ENCODE measurements around the gene CSRNP2. TPM values are rescaled to one million over a fixed set of nuclear protein-coding genes. Genes with fewer than 3 reads are reported as not detected.

The CSRNP2 gene
- total and polyA plus RNA-seq, 2 of the 4 experiments (the other 2 are of a cell fraction) = 14.0 to 21.7 TPM

DNA sequence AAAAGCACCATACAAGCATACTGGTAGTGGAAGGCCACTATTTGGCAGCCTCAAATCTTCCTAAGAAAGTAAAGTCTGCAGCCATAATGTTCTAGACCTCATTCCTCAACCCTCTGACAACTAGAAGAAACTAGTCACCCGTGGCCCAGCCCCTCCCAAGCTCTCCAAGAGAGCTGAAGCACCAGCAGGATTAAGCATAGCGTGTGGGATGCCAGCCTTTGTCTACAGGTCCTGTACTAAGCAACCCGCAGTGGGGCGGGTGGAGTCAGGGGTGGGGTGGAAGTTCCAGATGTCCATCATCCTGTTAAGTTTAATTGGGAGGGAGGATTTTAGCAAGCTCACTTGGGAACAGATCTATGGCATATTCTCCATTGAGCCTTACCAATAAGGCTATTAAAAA lies 71.4 kb downstream of the CSRNP2 start:
- Histone ChIP-seq H3K79me1 (ENCODE audit: low read depth in 1 of 2, low read length in 2 of 2) (peaks cover 14 to 42% of the 10 kb centered on the region in 2 experiments), H2BK5ac (ENCODE audit: low read depth, low read length, poor library complexity, severe bottlenecking) (no peak overlapping the region), H3K4me3 (ENCODE audit: insufficient read depth, low read depth, low read length) (no peak overlapping the region), H3K4ac (ENCODE audit: low read depth, low read length) (no peak overlapping the region), H4K8ac (ENCODE audit: low read depth in 2 of 2, low read length in 2 of 2) (no peak overlapping the region), H3K4me2 (ENCODE audit: low read depth, low read length) (no peak overlapping the region), H4K20me1 (ENCODE audit: insufficient read depth, low read length) (peaks cover 11% of the 10 kb centered on the region; the same call in 1 of the 2 replicates), H3K18ac (ENCODE audit: low read depth, low read length) (no peak overlapping the region), H2AK9ac (replicated peaks; ENCODE audit: low read depth, low read length, poor library complexity) (no peak overlapping the region), H3K36me3 (ENCODE audit: control insufficient read depth, insufficient read depth, low read length) (peaks cover 4% of the 10 kb centered on the region; the same call in 1 of the 2 replicates), H2AK5ac (ENCODE audit: low read depth, low read length) (no peak overlapping the region), H3K14ac (replicated peaks; ENCODE audit: low read depth, low read length) (no peak overlapping the region), H3K9me1 (ENCODE audit: insufficient read depth, low read length) (no peaks in the 10 kb centered on the region), H3K4me1 (ENCODE audit: control insufficient read depth, insufficient read depth, low read length) (peaks cover 3% of the 10 kb centered on the region), H4K91ac (ENCODE audit: insufficient read depth, low read depth, low read length) (no peak overlapping the region), H2BK20ac (ENCODE audit: low read depth, low read length) (no peak overlapping the region), H4K5ac (ENCODE audit: low read depth, low read length) (no peak overlapping the region), H3K9ac (ENCODE audit: low read depth, low read length) (no peak overlapping the region), H2AFZ (replicated peaks; ENCODE audit: low read length, poor library complexity) (no peak overlapping the region), H2BK120ac (ENCODE audit: low read depth, low read length) (no peak overlapping the region), H3K56ac (ENCODE audit: extremely low read depth, insufficient read depth, low read length) (no peak overlapping the region), H3K27ac (ENCODE audit: insufficient read depth, low read length) (no peak overlapping the region), H3K27me3 (ENCODE audit: control insufficient read depth, insufficient read depth, low read length) (no peaks in the 10 kb centered on the region), H3K23ac (ENCODE audit: low read depth, low read length) (no peak overlapping the region), H3K9me3 (ENCODE audit: control insufficient read depth, insufficient read depth, low read length) (no peaks in the 10 kb centered on the region), H2BK15ac (ENCODE audit: low read depth, low read length) (no peak overlapping the region)
- dilution Hi-C loops (cut with HindIII; ENCODE audit: low sequenced_read_pairs, unreplicated experiment) = no loop called here
- ChIA-PET CTCF (interaction anchor here (0.9 to 2.0 kb wide), 2 partner anchors 16 to 17 kb away, joined by 4 to 6 read pairs; no protein-coding TSS in a partner anchor), POLR2A (ENCODE audit: unreplicated experiment) (interaction anchor here (0.6 kb wide), 1 partner anchor 248 kb away, joined by 7 read pairs; the partner anchor contains the start of gene ATF1)
- DNase-seq (no peak), ATAC-seq (ENCODE audit: low read depth) (no peak)
- intact Hi-C loops (cut with micrococcal nuclease) = no loop called here
- no CpG with 5 or more reads among the region's 4 CpGs for WGBS, 2 experiments (ENCODE audit: extremely low coverage in 2 of 2, insufficient read length in 1 of 2)
- BruUV-seq (replicated peaks) = no TSS peak
- TF ChIP-seq MXI1 (IDR thresholded peaks at IDR 0.05; ENCODE audit: borderline replicate concordance, low read depth, low read length) = no peak
- no peak for TF ChIP-seq CEBPB (IDR thresholded peaks at IDR 0.05; ENCODE audit: low read depth, low read length)
- TF ChIP-seq, protein P1, sequence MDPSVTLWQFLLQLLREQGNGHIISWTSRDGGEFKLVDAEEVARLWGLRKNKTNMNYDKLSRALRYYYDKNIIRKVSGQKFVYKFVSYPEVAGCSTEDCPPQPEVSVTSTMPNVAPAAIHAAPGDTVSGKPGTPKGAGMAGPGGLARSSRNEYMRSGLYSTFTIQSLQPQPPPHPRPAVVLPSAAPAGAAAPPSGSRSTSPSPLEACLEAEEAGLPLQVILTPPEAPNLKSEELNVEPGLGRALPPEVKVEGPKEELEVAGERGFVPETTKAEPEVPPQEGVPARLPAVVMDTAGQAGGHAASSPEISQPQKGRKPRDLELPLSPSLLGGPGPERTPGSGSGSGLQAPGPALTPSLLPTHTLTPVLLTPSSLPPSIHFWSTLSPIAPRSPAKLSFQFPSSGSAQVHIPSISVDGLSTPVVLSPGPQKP (IDR thresholded peaks at IDR 0.05; ENCODE audit: borderline replicate concordance, low read depth, low read length) = no peak
- TF ChIP-seq MAFK (IDR thresholded peaks at IDR 0.05; ENCODE audit: low read depth, low read length) = no peak
- TF ChIP-seq CTCF (conservative IDR thresholded peaks at IDR 0.05; ENCODE audit: low read depth, low read length) = no peak
- TF ChIP-seq SMC3 (IDR thresholded peaks at IDR 0.05; ENCODE audit: low read depth, low read length) = no peak
- no peak for TF ChIP-seq NFE2L2 (IDR thresholded peaks at IDR 0.05; ENCODE audit: low read depth, low read length)
- no peak for TF ChIP-seq CHD1 (IDR thresholded peaks at IDR 0.05; ENCODE audit: low read depth, low read length)
- no peak for TF ChIP-seq BHLHE40 (IDR thresholded peaks at IDR 0.05; ENCODE audit: low read depth, low read length)
- no peak for TF ChIP-seq RAD21 (IDR thresholded peaks at IDR 0.05; ENCODE audit: low read length)
- TF ChIP-seq RFX5 (IDR thresholded peaks at IDR 0.05; ENCODE audit: low read depth, low read length) = no peak
- no peak for TF ChIP-seq RCOR1 (IDR thresholded peaks at IDR 0.05; ENCODE audit: insufficient replicate concordance, low read length)
- TF ChIP-seq USF2 (IDR thresholded peaks at IDR 0.05; ENCODE audit: low read depth, low read length) = no peak
- no peak for TF ChIP-seq MAZ (IDR thresholded peaks at IDR 0.05; ENCODE audit: borderline replicate concordance, low read depth, low read length)
- in situ Hi-C loops (cut with MboI; ENCODE audit: low sequenced_read_pairs) = no loop called here
